B cell (primary cell): ENCODE measurements around the gene ANAPC10.
"Not testable (repeated sequence)": the region's sequence is repeated elsewhere in the genome, so short reads cannot be mapped to it uniquely, and the experiment has no call there.

ENCODE experiments used
- EZH2 ChIP-seq: IDR thresholded peaks from 2 replicates; pipeline ENCODE4 v1.6.1; 2012; ENCODE audit warnings: borderline replicate concordance, low read depth, mild to moderate bottlenecking, moderate library complexity, low read length; ENCODE audit not compliant: insufficient read depth, poor library complexity, severe bottlenecking
- TF ChIP-seq, protein P1 (sequence below): fragments of 200-600 bp; IDR thresholded peaks from one replicate; pipeline ENCODE4 v1.8.0; 2022; ENCODE audit warnings: antibody characterized with exemption, mild to moderate bottlenecking

DNA sequence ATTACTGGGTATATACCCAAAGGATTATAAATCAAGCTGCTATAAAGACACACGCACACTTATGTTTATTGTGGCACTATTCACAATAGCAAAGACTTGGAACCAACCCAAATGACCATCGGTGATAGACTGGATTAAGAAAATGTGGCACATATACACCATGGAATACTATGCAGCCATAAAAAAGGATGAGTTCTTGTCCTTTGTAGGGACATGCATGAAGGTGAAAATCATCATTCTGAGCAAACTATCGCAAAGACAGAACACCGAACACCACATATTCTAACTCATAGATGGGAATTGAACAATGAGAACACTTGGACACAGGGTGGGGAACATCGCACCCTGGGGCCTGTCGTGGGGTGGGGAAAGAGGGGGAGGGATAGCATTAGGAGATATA, 87.7 kb downstream of the ANAPC10 start:
- TF ChIP-seq, protein P1, sequence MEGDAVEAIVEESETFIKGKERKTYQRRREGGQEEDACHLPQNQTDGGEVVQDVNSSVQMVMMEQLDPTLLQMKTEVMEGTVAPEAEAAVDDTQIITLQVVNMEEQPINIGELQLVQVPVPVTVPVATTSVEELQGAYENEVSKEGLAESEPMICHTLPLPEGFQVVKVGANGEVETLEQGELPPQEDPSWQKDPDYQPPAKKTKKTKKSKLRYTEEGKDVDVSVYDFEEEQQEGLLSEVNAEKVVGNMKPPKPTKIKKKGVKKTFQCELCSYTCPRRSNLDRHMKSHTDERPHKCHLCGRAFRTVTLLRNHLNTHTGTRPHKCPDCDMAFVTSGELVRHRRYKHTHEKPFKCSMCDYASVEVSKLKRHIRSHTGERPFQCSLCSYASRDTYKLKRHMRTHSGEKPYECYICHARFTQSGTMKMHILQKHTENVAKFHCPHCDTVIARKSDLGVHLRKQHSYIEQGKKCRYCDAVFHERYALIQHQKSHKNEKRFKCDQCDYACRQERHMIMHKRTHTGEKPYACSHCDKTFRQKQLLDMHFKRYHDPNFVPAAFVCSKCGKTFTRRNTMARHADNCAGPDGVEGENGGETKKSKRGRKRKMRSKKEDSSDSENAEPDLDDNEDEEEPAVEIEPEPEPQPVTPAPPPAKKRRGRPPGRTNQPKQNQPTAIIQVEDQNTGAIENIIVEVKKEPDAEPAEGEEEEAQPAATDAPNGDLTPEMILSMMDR: not testable (repeated sequence)
- TF ChIP-seq EZH2: not testable (repeated sequence)
